HCT116 (cell line): Measurements from ENCODE around the gene NKX1-1. TPM values are rescaled to one million over a fixed set of nuclear protein-coding genes. Genes with fewer than 3 reads are reported as not detected.

ENCODE experiments used
- ATAC-seq: fragments of 200-7000 bp; cut with Tn5 transposase; 2 replicates; pipeline ENCODE4 v1.9.1; 2020; ENCODE audit warnings: mild to moderate bottlenecking, moderate library complexity
- BruUV-seq: library from RNA; stranded (reverse); fragments of 400-500 nt; replicated peaks from 2 replicates; lab custom pipeline; 2021; lab: Mats Ljungman, UMichigan
- CTCF ChIA-PET: fragments of 300-600 bp; sonication (Branson Sonifier 250); formaldehyde crosslinking; loops from one replicate; lab custom pipeline; 2021; ENCODE audit warnings: antibody characterized with exemption; lab: Charles Lee
- POLR2A ChIA-PET: fragments of 300-600, 350-600 bp; sonication (Branson Sonifier 250); formaldehyde crosslinking; loops from one replicate; lab custom pipeline; 2021; ENCODE audit warnings: antibody characterized with exemption; lab: Charles Lee
- RAD21 ChIA-PET, 2 experiments: fragments of 300-600 bp; sonication (Branson Sonifier 250); formaldehyde crosslinking; loops; one replicate each; lab custom pipeline; 2023; ENCODE audit warnings: low total read pairs in 2 of 2; ENCODE audit not compliant: uncharacterized antibody in 2 of 2, unreplicated experiment in 2 of 2, low non-redundant PET in 1 of 2; lab: Charles Lee
- DNase-seq: peaks from one replicate; pipeline ENCODE4 v3.0.0-alpha.2; 2010; ENCODE audit warnings: low read depth, low spot score
- H2AFZ ChIP-seq: fragments of 200-600 bp; shearing (Covaris generic), sonication (generic); 2 replicates; pipeline ENCODE4 v1.6.1; 2017; ENCODE audit warnings: low read depth, mixed run types, mixed read lengths, antibody characterized with exemption, low read length; ENCODE audit not compliant: poor library complexity, severe bottlenecking
- H3K27ac ChIP-seq: 2 replicates; pipeline ENCODE4 v1.5.1; 2012; ENCODE audit warnings: low read depth, low read length
- H3K27me3 ChIP-seq: fragments of 200-600 bp; sonication (generic); 2 replicates; pipeline ENCODE4 v1.6.1; 2016; ENCODE audit warnings: mixed run types, low read length, mixed read lengths; ENCODE audit not compliant: insufficient read depth
- H3K36me3 ChIP-seq, 2 experiments: fragments of 200-500 bp in 1 of 2; fragments of 200-600 bp in 1 of 2; sonication (Bioruptor generic) in 1 of 2; sonication (generic) in 1 of 2; 2 replicates each; pipeline versions ENCODE4 v1.5.1 to v1.6.1; 2014 to 2016; ENCODE audit warnings: low read length in 2 of 2, inconsistent platforms in 1 of 2, mixed read lengths in 1 of 2, mixed run types in 1 of 2; ENCODE audit not compliant: insufficient read depth in 2 of 2, control insufficient read depth in 1 of 2
- H3K4me1 ChIP-seq, 2 experiments: fragments of 200-600 bp in 1 of 2; sonication (generic) in 1 of 2; 2 replicates each; pipeline versions ENCODE4 v1.5.1 to v1.6.1; 2012 to 2017; ENCODE audit warnings: low read length in 2 of 2, inconsistent platforms in 1 of 2, mild to moderate bottlenecking in 1 of 2, mixed read lengths in 1 of 2, mixed run types in 1 of 2, moderate library complexity in 1 of 2; ENCODE audit not compliant: insufficient read depth in 2 of 2, control insufficient read depth in 1 of 2
- H3K4me2 ChIP-seq: fragments of 200-600 bp; sonication (generic); 2 replicates; pipeline ENCODE4 v1.6.1; 2017; ENCODE audit warnings: mixed run types, low read length, mixed read lengths
- H3K4me3 ChIP-seq, 2 experiments: fragments of 200-600 bp in 1 of 2; sonication (generic) in 1 of 2; replicated peaks in 1 of 2; 2 replicates each; pipeline ENCODE4 v1.5.1; 2011 to 2016; ENCODE audit warnings: low read length in 2 of 2, control low read depth in 1 of 2, low read depth in 1 of 2, mild to moderate bottlenecking in 1 of 2, mixed read lengths in 1 of 2, mixed run types in 1 of 2
- H3K79me2 ChIP-seq: fragments of 200-600 bp; sonication (generic); 2 replicates; pipeline ENCODE4 v1.6.1; 2017; ENCODE audit warnings: mild to moderate bottlenecking, mixed run types, low read length, moderate library complexity, mixed read lengths; ENCODE audit not compliant: insufficient read depth
- H3K9ac ChIP-seq: fragments of 200-600 bp; sonication (generic); 2 replicates; pipeline ENCODE4 v1.6.1; 2016; ENCODE audit warnings: low read length, mixed read lengths
- H3K9me2 ChIP-seq: fragments of 200-600 bp; sonication (generic), shearing (Covaris generic); 2 replicates; pipeline ENCODE4 v1.6.1; 2017; ENCODE audit warnings: mixed run types, mild to moderate bottlenecking, moderate library complexity; ENCODE audit not compliant: insufficient read depth
- H3K9me3 ChIP-seq, 2 experiments: fragments of 200-500 bp in 1 of 2; fragments of 200-600 bp in 1 of 2; sonication (Bioruptor generic) in 1 of 2; sonication (generic) in 1 of 2; 2 replicates each; pipeline ENCODE4 v1.6.1; 2014 to 2017; ENCODE audit warnings: low read length in 2 of 2, mixed read lengths in 2 of 2, inconsistent platforms in 1 of 2, low read depth in 1 of 2, mild to moderate bottlenecking in 1 of 2, mixed run types in 1 of 2, moderate library complexity in 1 of 2; ENCODE audit not compliant: control insufficient read depth in 1 of 2, insufficient read depth in 1 of 2
- H4K20me1 ChIP-seq: fragments of 200-600 bp; sonication (generic), shearing (Covaris generic); 2 replicates; pipeline ENCODE4 v1.6.1; 2017; ENCODE audit warnings: mixed run types, mild to moderate bottlenecking, moderate library complexity; ENCODE audit not compliant: insufficient read depth
- ATF3 ChIP-seq: IDR thresholded peaks from 2 replicates; pipeline ENCODE4 v1.6.1; 2012
- CBX3 ChIP-seq: IDR thresholded peaks from 2 replicates; pipeline ENCODE4 v1.6.1; 2012; ENCODE audit warnings: low read depth
- CEBPB ChIP-seq: IDR thresholded peaks from 2 replicates; pipeline ENCODE4 v1.6.1; 2012; ENCODE audit warnings: low read depth
- CTCF ChIP-seq, 3 experiments: fragments of 200-600 bp in 1 of 3; sonication (generic) in 1 of 3; IDR thresholded peaks in 2 of 3; conservative IDR thresholded peaks in 1 of 3; 2 replicates each; pipeline ENCODE4 v1.5.1; 2012 to 2017; ENCODE audit warnings: low read depth in 2 of 3, low read length in 2 of 3, antibody characterized with exemption in 1 of 3, borderline replicate concordance in 1 of 3, control low read depth in 1 of 3, mild to moderate bottlenecking in 1 of 3, mixed read lengths in 1 of 3, mixed run types in 1 of 3, moderate library complexity in 1 of 3; ENCODE audit not compliant: insufficient read depth in 1 of 3
- EGR1 ChIP-seq: IDR thresholded peaks from 2 replicates; pipeline ENCODE4 v1.6.1; 2012; ENCODE audit warnings: low read depth
- ELF1 ChIP-seq: IDR thresholded peaks from 2 replicates; pipeline ENCODE4 v1.6.1; 2012; ENCODE audit warnings: low read depth, borderline replicate concordance
- EZH2 ChIP-seq: fragments of 200-600 bp; sonication (generic); IDR thresholded peaks from 2 replicates; pipeline ENCODE4 v1.6.1; 2017; ENCODE audit warnings: antibody characterized with exemption, mixed run types
- FOSL1 ChIP-seq: IDR thresholded peaks from 2 replicates; pipeline ENCODE4 v1.6.1; 2012; ENCODE audit warnings: low read depth
- MAX ChIP-seq: IDR thresholded peaks from 2 replicates; pipeline ENCODE4 v1.6.1; 2012
- POLR2AphosphoS5 ChIP-seq: IDR thresholded peaks from 2 replicates; pipeline ENCODE4 v1.6.1; 2011; ENCODE audit warnings: mild to moderate bottlenecking, low read depth, low read length, moderate library complexity
- RAD21 ChIP-seq: IDR thresholded peaks from 2 replicates; pipeline ENCODE4 v1.6.1; 2012; ENCODE audit warnings: low read depth, mild to moderate bottlenecking
- SIN3A ChIP-seq: IDR thresholded peaks from 2 replicates; pipeline ENCODE4 v1.6.1; 2012; ENCODE audit warnings: low read depth
- SP1 ChIP-seq: IDR thresholded peaks from 2 replicates; pipeline ENCODE4 v1.6.1; 2012; ENCODE audit warnings: low read depth
- SRF ChIP-seq: IDR thresholded peaks from 2 replicates; pipeline ENCODE4 v1.6.1; 2012; ENCODE audit warnings: low read depth
- TCF7L2 ChIP-seq: IDR thresholded peaks from 2 replicates; pipeline ENCODE4 v1.7.0; 2011; ENCODE audit warnings: borderline replicate concordance, inconsistent platforms; ENCODE audit not compliant: insufficient read depth, insufficient read length; ENCODE audit errors: extremely low read depth
- YY1 ChIP-seq: IDR thresholded peaks from 2 replicates; pipeline ENCODE4 v1.6.1; 2011; ENCODE audit warnings: low read length, low read depth, moderate library complexity, mild to moderate bottlenecking; ENCODE audit not compliant: insufficient replicate concordance; ENCODE audit errors: extremely low read depth
- ZBTB33 ChIP-seq: IDR thresholded peaks from 2 replicates; pipeline ENCODE4 v1.6.1; 2011; ENCODE audit warnings: mild to moderate bottlenecking, low read length, moderate library complexity; ENCODE audit not compliant: insufficient replicate concordance; ENCODE audit errors: extremely low read depth
- intact Hi-C: fragments of 100-400 bp; cut with micrococcal nuclease; formaldehyde crosslinking; loops from 2 replicates; pipeline ENCODE4 v1.10.0; 2022
- total RNA-seq: library from RNA; stranded (reverse); gene quantifications from one replicate; pipeline ENCODE4 v1.2.1, GENCODE V29; 2021; ENCODE audit not compliant: unreplicated experiment

NKX1-1 gene
- total RNA-seq, 1 experiment from 2014 or later = not detected

GRCh38 chr4:1367936-1368289 lies 38.3 kb downstream of the NKX1-1 start:
- no peaks in the 10 kb centered on the region for H3K4me1 ChIP-seq

More at GRCh38 chr4:1367936-1368289, 38.3 kb downstream of the NKX1-1 start:
- Histone ChIP-seq H3K27ac (no peak overlapping the region), H3K9me2 (no peaks in the 10 kb centered on the region), H4K20me1 (no peaks in the 10 kb centered on the region), H3K4me2 (no peak overlapping the region), H3K9me3 (no peaks in the 10 kb centered on the region)
- RAD21 ChIA-PET = no interaction called here
- TF ChIP-seq ELF1 (no peak), EGR1 (no peak), CEBPB (no peak), TCF7L2 (no peak), SP1 (no peak), CBX3 (no peak), ATF3 (no peak), ZBTB33 (no peak), POLR2AphosphoS5 (no peak), MAX (no peak), EZH2 (no peak), FOSL1 (no peak), RAD21 (no peak), CTCF (IDR thresholded peaks at IDR 0.05 in 2 of 3, conservative IDR thresholded peaks at IDR 0.05 in 1 of 3; ENCODE audit: borderline replicate concordance in 1 of 3, insufficient read depth in 1 of 3, low read depth in 2 of 3, low read length in 2 of 3) (no peak), YY1 (no peak), SIN3A (no peak), SRF (no peak)
- TF ChIP-seq, all 23 proteins: peak for 0
- no TSS peak for BruUV-seq
- ChIA-PET POLR2A (no interaction called here), CTCF (no interaction called here)
- no peaks in the 10 kb centered on the region for H3K27me3 ChIP-seq
- DNase-seq (no peak), ATAC-seq (no peak)
- no peaks in the 10 kb centered on the region for H3K36me3 ChIP-seq
- H2AFZ ChIP-seq = no peak overlapping the region
- H3K79me2 ChIP-seq = no peaks in the 10 kb centered on the region
- no peak overlapping the region for H3K9ac ChIP-seq
- no peak overlapping the region for H3K4me3 ChIP-seq
- intact Hi-C loops = no loop called here
